Thyroid gland (tissue), 4 donors: ENCODE data around the gene DAGLB.

ENCODE experiments used
- POLR2A ChIP-seq, 2 donors: fragments of 450-650 bp; IDR thresholded peaks; one replicate each; pipeline ENCODE4 v1.6.1; 2017; ENCODE audit warnings: antibody characterized with exemption in 2 of 2, mild to moderate bottlenecking in 2 of 2, moderate library complexity in 1 of 2
- TF ChIP-seq, protein P1 (sequence below), 6 experiments: fragments of 200-600 bp in 3 of 6; fragments of 450-650 bp in 3 of 6; sonication (generic) in 3 of 6; IDR thresholded peaks; one replicate each; pipeline ENCODE4 v1.5.1; 2016 to 2019; ENCODE audit warnings: antibody characterized with exemption in 6 of 6, mild to moderate bottlenecking in 2 of 6, inconsistent platforms in 1 of 6, moderate library complexity in 1 of 6

DNA sequence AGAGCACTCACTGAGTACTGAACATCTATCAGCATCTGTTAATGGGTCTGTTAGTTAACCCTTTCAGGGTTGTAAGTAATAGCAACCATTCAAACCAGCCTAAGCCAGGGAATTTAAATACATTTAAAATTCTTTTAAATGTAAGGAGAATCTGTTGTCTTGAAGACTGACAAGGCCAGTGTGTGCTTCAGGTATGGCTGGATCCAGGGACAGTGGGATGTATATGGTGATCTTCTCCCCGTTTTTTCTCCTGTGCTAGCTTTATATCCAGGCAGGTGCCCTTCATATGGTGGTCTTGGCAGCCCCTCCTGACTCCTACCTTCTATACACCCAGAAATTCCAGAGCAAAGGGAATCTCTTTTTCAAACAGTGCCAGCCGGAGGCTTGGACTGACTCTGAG, 46.6 kb upstream of the DAGLB start:
- TF ChIP-seq, protein P1, sequence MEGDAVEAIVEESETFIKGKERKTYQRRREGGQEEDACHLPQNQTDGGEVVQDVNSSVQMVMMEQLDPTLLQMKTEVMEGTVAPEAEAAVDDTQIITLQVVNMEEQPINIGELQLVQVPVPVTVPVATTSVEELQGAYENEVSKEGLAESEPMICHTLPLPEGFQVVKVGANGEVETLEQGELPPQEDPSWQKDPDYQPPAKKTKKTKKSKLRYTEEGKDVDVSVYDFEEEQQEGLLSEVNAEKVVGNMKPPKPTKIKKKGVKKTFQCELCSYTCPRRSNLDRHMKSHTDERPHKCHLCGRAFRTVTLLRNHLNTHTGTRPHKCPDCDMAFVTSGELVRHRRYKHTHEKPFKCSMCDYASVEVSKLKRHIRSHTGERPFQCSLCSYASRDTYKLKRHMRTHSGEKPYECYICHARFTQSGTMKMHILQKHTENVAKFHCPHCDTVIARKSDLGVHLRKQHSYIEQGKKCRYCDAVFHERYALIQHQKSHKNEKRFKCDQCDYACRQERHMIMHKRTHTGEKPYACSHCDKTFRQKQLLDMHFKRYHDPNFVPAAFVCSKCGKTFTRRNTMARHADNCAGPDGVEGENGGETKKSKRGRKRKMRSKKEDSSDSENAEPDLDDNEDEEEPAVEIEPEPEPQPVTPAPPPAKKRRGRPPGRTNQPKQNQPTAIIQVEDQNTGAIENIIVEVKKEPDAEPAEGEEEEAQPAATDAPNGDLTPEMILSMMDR (IDR thresholded peaks at IDR 0.05): no peak
- no peak for TF ChIP-seq POLR2A (IDR thresholded peaks at IDR 0.05)
